Upper lobe of left lung (tissue), 4 donors: ENCODE data around the gene HEG1.

Experiments used
- POLR2A ChIP-seq, 4 donors: fragments of 450-650 bp; IDR thresholded peaks; one replicate each; pipeline ENCODE4 v1.5.1; 2016 to 2017; ENCODE audit warnings: antibody characterized with exemption in 4 of 4, mild to moderate bottlenecking in 2 of 4
- POLR2AphosphoS5 ChIP-seq, 2 donors: sonication (generic); formaldehyde crosslinking; IDR thresholded peaks; one replicate each; pipeline ENCODE4 v1.5.1; 2017; ENCODE audit warnings: antibody characterized with exemption in 2 of 2
- TF ChIP-seq, protein P1 (sequence below), 6 experiments: fragments of 450-650 bp in 4 of 6; fragments of 200-600 bp in 2 of 6; sonication (generic) in 2 of 6; IDR thresholded peaks; one replicate each; pipeline ENCODE4 v1.5.1; 2016 to 2019; ENCODE audit warnings: antibody characterized with exemption in 6 of 6

GRCh38 chr3:125032683-125033082 is 23.1 kb downstream of the HEG1 start:
- TF ChIP-seq, protein P1, sequence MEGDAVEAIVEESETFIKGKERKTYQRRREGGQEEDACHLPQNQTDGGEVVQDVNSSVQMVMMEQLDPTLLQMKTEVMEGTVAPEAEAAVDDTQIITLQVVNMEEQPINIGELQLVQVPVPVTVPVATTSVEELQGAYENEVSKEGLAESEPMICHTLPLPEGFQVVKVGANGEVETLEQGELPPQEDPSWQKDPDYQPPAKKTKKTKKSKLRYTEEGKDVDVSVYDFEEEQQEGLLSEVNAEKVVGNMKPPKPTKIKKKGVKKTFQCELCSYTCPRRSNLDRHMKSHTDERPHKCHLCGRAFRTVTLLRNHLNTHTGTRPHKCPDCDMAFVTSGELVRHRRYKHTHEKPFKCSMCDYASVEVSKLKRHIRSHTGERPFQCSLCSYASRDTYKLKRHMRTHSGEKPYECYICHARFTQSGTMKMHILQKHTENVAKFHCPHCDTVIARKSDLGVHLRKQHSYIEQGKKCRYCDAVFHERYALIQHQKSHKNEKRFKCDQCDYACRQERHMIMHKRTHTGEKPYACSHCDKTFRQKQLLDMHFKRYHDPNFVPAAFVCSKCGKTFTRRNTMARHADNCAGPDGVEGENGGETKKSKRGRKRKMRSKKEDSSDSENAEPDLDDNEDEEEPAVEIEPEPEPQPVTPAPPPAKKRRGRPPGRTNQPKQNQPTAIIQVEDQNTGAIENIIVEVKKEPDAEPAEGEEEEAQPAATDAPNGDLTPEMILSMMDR (IDR thresholded peaks at IDR 0.05) = no peak
- no peak for TF ChIP-seq POLR2A (IDR thresholded peaks at IDR 0.05)
- no peak for TF ChIP-seq POLR2AphosphoS5 (IDR thresholded peaks at IDR 0.05)
